HepG2 (cell line): ENCODE data around the gene EFNA2. TPM values are rescaled to one million over a fixed set of nuclear protein-coding genes. Genes with fewer than 3 reads are reported as not detected.

ENCODE experiments used
- ATAC-seq: fragments of 200-7000 bp; cut with Tn5 transposase; 3 replicates; pipeline ENCODE4 v1.9.1; 2020; ENCODE audit warnings: mild to moderate bottlenecking, moderate library complexity
- BruUV-seq: library from RNA; stranded (reverse); fragments of 400-500 nt; replicated peaks from 2 replicates; lab custom pipeline; 2021; lab: Mats Ljungman, UMichigan
- CTCF ChIA-PET: fragments of 300-600 bp; formaldehyde crosslinking; extraction: SDS; loops from one replicate; lab custom pipeline; 2021; ENCODE audit warnings: low total read pairs, inconsistent platforms, low intra/inter-chr PET ratio; lab: Yijun Ruan, JAX
- POLR2A ChIA-PET: fragments of 350-600 bp; sonication (Branson Sonifier 250); formaldehyde crosslinking; loops from one replicate; lab custom pipeline; 2020; ENCODE audit warnings: antibody characterized with exemption, inconsistent platforms; lab: Yijun Ruan, JAX
- DNase-seq: peaks from one replicate; pipeline ENCODE4 v3.0.0-alpha.2; 2015; ENCODE audit warnings: low spot score
- FAIRE-seq: peaks from 3 replicates; lab custom pipeline; 2011; peaks lifted over from hg19 to GRCh38; lab: Jason Lieb, UNC
- H2AFZ ChIP-seq: one replicate; pipeline ENCODE4 v1.6.1; 2011; ENCODE audit warnings: low read length, inconsistent platforms
- H3K27ac ChIP-seq: fragments of 300-600 bp; 3 replicates; pipeline ENCODE4 v1.8.0; 2011; ENCODE audit warnings: mixed run types, mild to moderate bottlenecking, mixed read lengths, low read length, inconsistent platforms; ENCODE audit not compliant: insufficient read depth; ENCODE audit errors: extremely low read length
- H3K27me3 ChIP-seq, 2 experiments: fragments of 200-600 bp in 1 of 2; 2 replicates in 1 of 2; 3 replicates in 1 of 2; pipeline versions ENCODE4 v1.6.0 to v1.8.0; 2011; ENCODE audit warnings: low read length in 2 of 2, mild to moderate bottlenecking in 2 of 2, moderate library complexity in 2 of 2, inconsistent platforms in 1 of 2; ENCODE audit not compliant: insufficient read depth in 2 of 2, control insufficient read depth in 1 of 2
- H3K36me3 ChIP-seq, 2 experiments: fragments of 200-600 bp in 1 of 2; replicated peaks in 1 of 2; 2 replicates in 1 of 2; 3 replicates in 1 of 2; pipeline versions ENCODE4 v1.5.1 to v1.8.0; 2011; ENCODE audit warnings: low read length in 2 of 2, inconsistent platforms in 1 of 2; ENCODE audit not compliant: insufficient read depth in 2 of 2, control insufficient read depth in 1 of 2
- H3K4me1 ChIP-seq: 2 replicates; pipeline ENCODE4 v1.5.1; 2012; ENCODE audit warnings: low read length, inconsistent platforms; ENCODE audit not compliant: insufficient read depth
- H3K4me2 ChIP-seq: 2 replicates; pipeline ENCODE4 v1.6.0; 2011; ENCODE audit warnings: low read depth, low read length, inconsistent platforms
- H3K4me3 ChIP-seq, 3 experiments: fragments of 200-600 bp in 1 of 3; sonication (generic), shearing (Covaris generic) in 1 of 3; replicated peaks in 1 of 3; 2 replicates each; pipeline ENCODE4 v1.5.1; 2011 to 2016; ENCODE audit warnings: low read length in 3 of 3, inconsistent platforms in 2 of 3, low read depth in 2 of 3, mild to moderate bottlenecking in 2 of 3, control low read depth in 1 of 3, mixed read lengths in 1 of 3; ENCODE audit not compliant: insufficient read depth in 1 of 3
- H3K79me2 ChIP-seq: one replicate; pipeline ENCODE4 v1.6.1; 2011; ENCODE audit warnings: low read length, inconsistent platforms; ENCODE audit not compliant: insufficient read depth
- H3K9ac ChIP-seq: 2 replicates; pipeline ENCODE4 v1.6.0; 2011; ENCODE audit warnings: mild to moderate bottlenecking, low read depth, low read length, inconsistent platforms; ENCODE audit not compliant: insufficient read depth
- H3K9me3 ChIP-seq: 2 replicates; pipeline ENCODE4 v1.5.1; 2012; ENCODE audit warnings: mild to moderate bottlenecking, low read length
- H4K20me1 ChIP-seq: 2 replicates; pipeline ENCODE4 v1.6.0; 2011; ENCODE audit warnings: inconsistent platforms, mild to moderate bottlenecking, low read length, moderate library complexity; ENCODE audit not compliant: insufficient read depth
- ARID5B ChIP-seq: IDR thresholded peaks from 2 replicates; pipeline ENCODE4 v1.4.0; 2020; ENCODE audit warnings: mild to moderate bottlenecking, missing genetic modification reagents
- ATAD3A ChIP-seq: sonication (generic); formaldehyde crosslinking; IDR thresholded peaks from 2 replicates; pipeline ENCODE4 v1.4.0; 2020; ENCODE audit warnings: missing genetic modification reagents
- ETV5 ChIP-seq: IDR thresholded peaks from 2 replicates; pipeline ENCODE4 v1.6.1; 2018; ENCODE audit warnings: missing biosample characterization, missing genetic modification reagents, inconsistent platforms, borderline replicate concordance
- FOXC1 ChIP-seq: sonication (generic); formaldehyde crosslinking; IDR thresholded peaks from 2 replicates; pipeline ENCODE4 v1.8.0; 2022; ENCODE audit warnings: mild to moderate bottlenecking, missing genetic modification reagents, borderline replicate concordance
- GATAD2A ChIP-seq: IDR thresholded peaks from 2 replicates; pipeline ENCODE4 v1.6.1; 2016
- HNRNPL ChIP-seq: fragments of 200-400 bp; formaldehyde crosslinking; IDR thresholded peaks from 2 replicates; pipeline ENCODE4 v1.6.1; 2017; ENCODE audit warnings: mild to moderate bottlenecking, low read depth, low read length
- NFRKB ChIP-seq: fragments of 450-650 bp; IDR thresholded peaks from 2 replicates; pipeline ENCODE4 v1.6.1; 2017
- RBFOX2 ChIP-seq: fragments of 200-400 bp; formaldehyde crosslinking; IDR thresholded peaks from 2 replicates; pipeline ENCODE4 v1.6.1; 2017; ENCODE audit warnings: low read depth, mild to moderate bottlenecking, low read length
- ZFP36L1 ChIP-seq: sonication (generic); formaldehyde crosslinking; IDR thresholded peaks from 2 replicates; pipeline ENCODE4 v1.8.0; 2022; ENCODE audit warnings: mild to moderate bottlenecking, missing genetic modification reagents, moderate library complexity
- ZNF30 ChIP-seq: sonication (generic); formaldehyde crosslinking; IDR thresholded peaks from 2 replicates; pipeline ENCODE4 v1.5.0; 2020; ENCODE audit warnings: mild to moderate bottlenecking, missing genetic modification reagents
- ZNF513 ChIP-seq: sonication (generic); formaldehyde crosslinking; conservative IDR thresholded peaks from 2 replicates; pipeline ENCODE4 v1.5.0; 2020; ENCODE audit warnings: missing genetic modification reagents
- ZNF879 ChIP-seq: sonication (generic); formaldehyde crosslinking; IDR thresholded peaks from 2 replicates; pipeline ENCODE4 v1.8.1; 2023; ENCODE audit warnings: missing genetic modification reagents
- WGBS: methylation state at CpG from one replicate; pipeline ENCODE4 v1.1.6; 2017; ENCODE audit warnings: low lambda C conversion rate; 5-methylcytosine and 5-hydroxymethylcytosine counted together
- in situ Hi-C: cut with HindIII; loops from 2 replicates; pipeline ENCODE4 v1.10.0; 2017; ENCODE audit warnings: low pct_unique_long_range_greater_than_20kb; ENCODE audit not compliant: extremely low pct_ligation_motif_present
- intact Hi-C: fragments of 100-400 bp; cut with micrococcal nuclease; formaldehyde crosslinking; loops from one replicate; pipeline ENCODE4 v1.10.0; 2022; ENCODE audit not compliant: unreplicated experiment
- polyA plus RNA-seq, 8 experiments: library from polyadenylated mRNA; depleted of rRNA in 3 of 8; stranded (reverse) in 7 of 8; unstranded in 1 of 8; fragments of >200 nt; fragmentation: Illumina TruSeq in 4 of 8; extraction: Trizol in 4 of 8; gene quantifications; 2 replicates each; pipeline versions ENCODE4 v1.2.1 to v1.2.3, GENCODE V29; 2011 to 2016; ENCODE audit warnings: low read depth in 4 of 8, missing spikeins in 1 of 8, mixed read lengths in 1 of 8; ENCODE audit not compliant: insufficient read depth in 1 of 8
- total RNA-seq, 5 experiments: library from RNA; depleted of rRNA; stranded (reverse); fragments of >200 nt; fragmentation: Illumina TruSeq; extraction: Trizol; gene quantifications; 2 replicates each; pipeline ENCODE4 v1.2.3, GENCODE V29; 2016; ENCODE audit warnings: low read depth in 1 of 5

Gene EFNA2
- total and polyA plus RNA-seq, 2 of the 13 experiments (the other 11 are each of a cell fraction or from before 2014, with no cell fraction given), result 6.0 to 9.9 TPM

DNA sequence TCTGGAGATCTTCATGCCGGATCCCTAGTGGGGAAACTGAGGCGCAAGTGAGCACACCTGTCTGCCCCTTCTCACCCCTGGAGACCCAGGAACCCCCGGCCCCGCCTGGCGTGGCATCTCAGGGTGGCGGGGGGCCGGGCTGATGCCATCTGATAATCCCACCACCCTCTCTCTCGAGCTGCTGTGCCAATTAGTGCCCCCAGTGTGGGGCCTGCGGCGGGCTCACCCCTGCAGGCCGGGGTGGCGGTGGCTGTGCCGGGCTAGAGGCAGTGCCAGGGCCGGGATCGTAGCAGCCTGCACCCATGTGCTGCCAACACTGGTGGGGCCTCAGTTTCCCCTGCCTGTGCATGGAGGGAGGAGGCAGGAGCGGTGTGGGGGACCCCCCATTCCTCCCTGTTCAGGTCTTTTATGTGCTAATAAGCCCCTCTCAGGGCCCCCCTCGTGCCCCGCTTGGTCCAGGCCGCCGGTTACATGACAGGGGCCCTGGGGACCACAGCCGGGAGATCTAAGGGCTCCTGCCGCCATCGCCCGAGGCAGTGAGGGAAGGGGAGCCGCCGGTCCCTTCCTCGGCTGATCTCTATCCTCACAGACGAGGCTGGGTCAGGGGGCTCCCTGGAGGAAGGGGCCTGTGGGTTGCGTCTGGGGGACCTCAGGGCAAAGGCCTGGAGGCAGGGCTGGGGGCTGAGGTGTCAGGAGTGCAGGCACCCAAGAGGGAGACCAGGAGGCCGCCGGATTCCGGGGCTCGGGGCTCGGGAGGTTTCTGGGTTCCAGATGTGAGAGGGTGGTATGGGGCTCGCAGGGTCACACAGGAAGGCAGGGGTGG lies 8.3 kb downstream of the EFNA2 start:
- CTCF ChIA-PET, result no interaction called here
- no peak overlapping the region for H3K27ac ChIP-seq
- H3K9ac ChIP-seq, result no peak overlapping the region
- no peak overlapping the region for H3K4me2 ChIP-seq
- peaks cover 40% of the 10 kb centered on the region for H3K4me1 ChIP-seq
- H4K20me1 ChIP-seq, result no peaks in the 10 kb centered on the region
- peaks cover 28% of the 10 kb centered on the region for H3K79me2 ChIP-seq
- DNase-seq (no peak), FAIRE-seq (no peak), ATAC-seq (no peak)
- intact Hi-C loops, result no loop called here
- H3K4me3 ChIP-seq, result no peak overlapping the region
- peaks cover 0 to 5% of the 10 kb centered on the region in 2 experiments; a peak in 3 of 5 replicates for H3K36me3 ChIP-seq
- H2AFZ ChIP-seq, result no peak overlapping the region
- BruUV-seq, result no TSS peak
- 97% methylated on average over 23 of the region's 35 CpGs for WGBS
- POLR2A ChIA-PET, result interaction anchor here (0.8 kb wide), 1 partner anchor 10 kb away, joined by 3 read pairs; no protein-coding TSS in a partner anchor
- H3K9me3 ChIP-seq, result no peaks in the 10 kb centered on the region
- in situ Hi-C loops, result no loop called here
- H3K27me3 ChIP-seq, result no peaks in the 10 kb centered on the region
- 0 out of 2 replicates have a peak, but pooled peaks have one; percentile 69 for TF ChIP-seq HNRNPL
- TF ChIP-seq ATAD3A, result no peak
- no peak for TF ChIP-seq GATAD2A
- peak; percentile 32; the same call in 1 of the 2 replicates for TF ChIP-seq RBFOX2
- TF ChIP-seq ZNF513 (CRISPR knock-in tag), result no peak
- TF ChIP-seq ETV5 (CRISPR knock-in tag), result no peak
- no peak for TF ChIP-seq NFRKB
- TF ChIP-seq FOXC1 (CRISPR knock-in tag), result no peak
- no peak for TF ChIP-seq ZNF879 (CRISPR knock-in tag)
- TF ChIP-seq ZFP36L1 (CRISPR knock-in tag), result no peak
- TF ChIP-seq ARID5B (CRISPR knock-in tag), result no peak
- no peak for TF ChIP-seq ZNF30
- TF ChIP-seq, all 625 proteins: peak for 2
